GM18526 (cell line): ENCODE results near the gene SOS1.

Experiments used
- POLR2A ChIP-seq: IDR thresholded peaks from 3 replicates; pipeline ENCODE4 v1.6.1; 2011; ENCODE audit not compliant: insufficient read length; ENCODE audit errors: extremely low read depth

The SOS1 gene

DNA sequence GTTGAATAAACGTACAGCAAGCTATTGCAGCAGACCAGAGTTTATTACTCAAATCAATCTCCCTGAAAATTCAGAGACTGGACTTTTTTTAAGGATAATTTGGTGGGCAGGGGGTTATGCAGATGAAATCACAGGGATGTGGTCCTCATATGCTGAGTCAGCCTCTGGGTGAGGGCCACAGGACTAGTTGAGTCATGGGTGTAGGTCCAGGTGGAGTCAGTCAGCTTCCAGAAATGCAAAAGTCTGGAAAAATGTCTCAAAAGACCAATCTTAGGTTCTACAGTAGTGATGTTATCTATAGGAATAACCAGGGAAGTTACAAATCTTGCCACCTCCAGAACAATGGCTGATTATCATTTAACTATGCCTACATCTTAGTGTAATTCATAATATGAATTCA is 180.1 kb downstream of the SOS1 start:
- no peak for TF ChIP-seq POLR2A

DNA sequence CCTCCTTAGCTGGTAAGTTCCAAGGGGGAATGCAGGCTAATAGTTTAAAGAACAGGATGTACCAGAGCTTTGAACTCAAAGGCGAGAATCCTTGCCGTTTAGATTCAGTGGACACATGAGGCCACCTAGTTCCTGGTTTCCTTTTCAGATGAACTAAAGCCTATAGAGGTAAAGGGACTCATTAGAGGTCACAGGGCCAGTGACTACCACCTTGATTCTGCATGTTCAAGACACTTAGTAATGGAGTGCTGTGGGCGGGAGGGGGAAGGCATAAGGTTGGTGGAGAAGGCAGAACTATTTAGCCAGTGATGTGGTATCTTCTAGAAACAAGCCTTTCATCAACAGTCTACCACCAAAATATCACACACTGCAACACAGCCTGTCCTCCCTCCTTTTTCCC is 183.3 kb downstream of the SOS1 start:
- TF ChIP-seq POLR2A: no peak

- TF ChIP-seq POLR2A: no peak
These were observed 185.2 kb downstream of the SOS1 start for GRCh38 chr2:38935568-38936172.

- TF ChIP-seq POLR2A: no peak
These were observed 186.1 kb downstream of the SOS1 start for GRCh38 chr2:38934742-38935141.

GRCh38 chr2:38933653-38934052 is 187.2 kb downstream of the SOS1 start:
- TF ChIP-seq POLR2A: no peak

DNA sequence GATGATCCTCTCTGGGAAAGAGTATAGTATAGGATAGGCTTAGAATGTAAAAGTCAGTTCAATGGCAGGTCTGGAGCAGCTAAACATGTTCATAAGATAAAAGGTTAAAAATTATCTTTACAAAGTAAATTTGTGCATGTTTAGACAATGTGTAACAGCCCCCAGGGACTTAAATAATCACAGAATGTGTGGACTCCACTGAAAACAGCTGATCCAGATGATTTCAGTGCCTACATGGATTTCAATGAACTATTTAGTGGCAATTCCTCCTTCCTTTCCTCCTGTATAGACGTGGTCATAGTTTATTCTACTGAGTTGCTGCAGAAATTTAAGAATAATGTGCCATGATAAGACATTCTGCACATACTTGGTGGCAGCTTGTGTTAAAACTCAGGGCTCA is 188.3 kb downstream of the SOS1 start:
- TF ChIP-seq POLR2A: no peak
